Measurements from ENCODE around the gene RASL11B.

DNA sequence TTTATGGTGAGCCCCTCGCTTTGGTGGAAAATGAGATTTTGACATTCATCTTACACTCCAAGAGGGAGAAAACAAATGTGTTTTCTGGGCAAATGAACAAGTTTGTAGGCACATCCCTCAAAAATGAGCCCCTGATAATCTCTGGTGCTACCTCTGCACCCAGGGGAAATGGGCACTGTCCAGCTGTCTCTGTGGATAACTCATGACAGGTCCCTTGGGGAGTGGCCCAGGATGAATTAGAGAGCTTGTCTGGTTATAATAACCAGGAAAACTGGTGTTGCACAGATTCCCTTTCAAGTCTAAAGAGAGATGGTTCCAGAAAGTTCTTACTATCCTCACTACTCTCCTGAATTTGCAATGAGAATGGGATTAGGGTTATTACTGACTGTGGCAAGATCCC, 7.5 kb downstream of the RASL11B start:
- TF ChIP-seq POLR2A (IDR thresholded peaks at IDR 0.05) = no peak
- TF ChIP-seq, protein P1, sequence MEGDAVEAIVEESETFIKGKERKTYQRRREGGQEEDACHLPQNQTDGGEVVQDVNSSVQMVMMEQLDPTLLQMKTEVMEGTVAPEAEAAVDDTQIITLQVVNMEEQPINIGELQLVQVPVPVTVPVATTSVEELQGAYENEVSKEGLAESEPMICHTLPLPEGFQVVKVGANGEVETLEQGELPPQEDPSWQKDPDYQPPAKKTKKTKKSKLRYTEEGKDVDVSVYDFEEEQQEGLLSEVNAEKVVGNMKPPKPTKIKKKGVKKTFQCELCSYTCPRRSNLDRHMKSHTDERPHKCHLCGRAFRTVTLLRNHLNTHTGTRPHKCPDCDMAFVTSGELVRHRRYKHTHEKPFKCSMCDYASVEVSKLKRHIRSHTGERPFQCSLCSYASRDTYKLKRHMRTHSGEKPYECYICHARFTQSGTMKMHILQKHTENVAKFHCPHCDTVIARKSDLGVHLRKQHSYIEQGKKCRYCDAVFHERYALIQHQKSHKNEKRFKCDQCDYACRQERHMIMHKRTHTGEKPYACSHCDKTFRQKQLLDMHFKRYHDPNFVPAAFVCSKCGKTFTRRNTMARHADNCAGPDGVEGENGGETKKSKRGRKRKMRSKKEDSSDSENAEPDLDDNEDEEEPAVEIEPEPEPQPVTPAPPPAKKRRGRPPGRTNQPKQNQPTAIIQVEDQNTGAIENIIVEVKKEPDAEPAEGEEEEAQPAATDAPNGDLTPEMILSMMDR (IDR thresholded peaks at IDR 0.05) = no peak

All from adrenal gland (tissue), 5 donors.